Activated naive CD4-positive, alpha-beta T cell treated with anti-CD3 and anti-CD28 coated beads, Interleukin-2, amount 50 U/mL, for 24 hours (primary cell): ENCODE data around the gene SNX8.

Experiments used
- H3K27ac Mint-ChIP-seq: one replicate; pipeline ENCODE4 v1.8.0; 2021; ENCODE audit warnings: mild to moderate bottlenecking, mixed read lengths
- H3K27me3 Mint-ChIP-seq: one replicate; pipeline ENCODE4 v1.8.0; 2021; ENCODE audit warnings: mixed read lengths
- H3K36me3 Mint-ChIP-seq: one replicate; pipeline ENCODE4 v1.8.0; 2021; ENCODE audit warnings: mixed read lengths
- H3K4me1 Mint-ChIP-seq: one replicate; pipeline ENCODE4 v1.8.0; 2021; ENCODE audit warnings: mixed read lengths
- H3K4me3 Mint-ChIP-seq: one replicate; pipeline ENCODE4 v1.8.0; 2021; ENCODE audit warnings: mild to moderate bottlenecking, mixed read lengths
- H3K9me3 Mint-ChIP-seq: one replicate; pipeline ENCODE4 v1.8.0; 2021; ENCODE audit warnings: mixed read lengths

Gene SNX8

DNA sequence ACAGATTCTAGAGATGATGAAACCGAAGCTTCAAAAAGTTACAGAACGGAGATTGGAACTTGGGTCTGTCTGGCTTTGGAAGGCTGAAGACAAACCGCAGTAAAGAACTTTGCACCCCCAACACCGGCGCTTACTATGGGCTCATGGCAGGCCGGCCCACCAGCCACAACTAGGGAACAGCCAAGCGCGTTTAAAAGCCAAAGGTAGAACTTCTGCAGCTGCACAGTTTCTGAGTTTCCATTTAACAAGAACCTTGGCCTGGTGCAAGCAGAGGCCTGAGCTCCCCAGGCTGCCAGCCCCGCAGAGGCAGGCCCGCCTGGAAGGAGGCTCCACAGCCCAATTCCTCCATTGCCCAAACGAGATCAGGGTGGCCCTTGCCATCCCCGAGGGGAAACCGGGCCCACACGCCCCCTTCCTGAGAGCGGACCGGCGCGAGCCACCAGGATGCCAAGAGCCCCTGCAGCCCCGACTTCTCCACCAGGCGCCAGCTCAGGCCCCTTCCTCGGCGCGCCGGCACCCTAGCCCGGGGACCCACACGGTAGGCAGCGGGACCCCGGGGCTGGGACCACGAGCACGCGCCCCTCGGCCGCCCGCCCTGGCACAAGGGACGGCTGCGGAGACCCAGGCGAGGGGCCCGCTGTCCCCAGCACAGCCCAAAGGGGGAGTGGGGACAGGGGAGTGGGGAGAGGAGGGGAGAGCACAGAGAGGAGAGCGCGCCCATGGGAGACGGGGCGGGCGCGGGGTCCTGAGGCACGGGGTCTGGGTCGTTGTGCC, 82.1 kb downstream of the SNX8 start:
- Mint-ChIP-seq H3K27me3 (no peaks in the 10 kb centered on the region), H3K4me1 (peaks cover 34% of the 10 kb centered on the region), H3K4me3 (peak overlapping the region; percentile 92), H3K36me3 (peaks cover 2% of the 10 kb centered on the region), H3K9me3 (no peaks in the 10 kb centered on the region), H3K27ac (peak overlapping the region; percentile 72)

DNA sequence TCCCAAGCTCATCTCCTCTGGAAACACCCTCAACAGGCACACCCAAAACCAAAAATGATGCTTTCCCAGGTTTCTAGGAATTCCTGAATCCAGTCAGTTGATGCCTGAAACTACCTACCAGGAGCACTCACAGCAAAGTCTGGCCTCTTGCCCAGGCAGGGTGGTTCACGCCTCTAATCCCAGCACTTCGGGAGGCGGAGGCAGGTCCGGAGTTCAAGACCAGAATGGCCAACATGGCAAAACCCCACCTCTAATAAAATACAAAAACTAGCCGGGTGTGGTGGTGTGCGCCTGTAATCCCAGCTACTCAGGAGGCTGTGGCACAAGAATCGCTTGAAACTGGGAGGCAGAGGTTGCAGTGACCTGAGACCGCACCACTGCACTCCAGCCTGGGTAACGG, 83.4 kb downstream of the SNX8 start:
- H3K4me3 Mint-ChIP-seq: peak overlapping the region; percentile 26

GRCh38 chr7:2230226-2230625, 84.0 kb downstream of the SNX8 start:
- Mint-ChIP-seq H3K27me3 (no peaks in the 10 kb centered on the region), H3K9me3 (no peaks in the 10 kb centered on the region), H3K4me3 (peak overlapping the region; percentile 36), H3K36me3 (peaks cover 2% of the 10 kb centered on the region), H3K27ac (no peak overlapping the region), H3K4me1 (peaks cover 34% of the 10 kb centered on the region)

More for the DNA sequence above, 83.4 kb downstream of the SNX8 start:
- H3K27me3 Mint-ChIP-seq: no peaks in the 10 kb centered on the region
- H3K36me3 Mint-ChIP-seq: peaks cover 2% of the 10 kb centered on the region
- H3K27ac Mint-ChIP-seq: no peak overlapping the region
- peaks cover 34% of the 10 kb centered on the region for H3K4me1 Mint-ChIP-seq
- H3K9me3 Mint-ChIP-seq: no peaks in the 10 kb centered on the region

GRCh38 chr7:2229467-2229866, 84.8 kb downstream of the SNX8 start:
- Mint-ChIP-seq H3K36me3 (peaks cover 2% of the 10 kb centered on the region), H3K27me3 (no peaks in the 10 kb centered on the region), H3K27ac (no peak overlapping the region), H3K4me1 (peaks cover 34% of the 10 kb centered on the region), H3K9me3 (no peaks in the 10 kb centered on the region), H3K4me3 (peak overlapping the region; percentile 36)

GRCh38 chr7:2228921-2229320, 85.3 kb downstream of the SNX8 start:
- no peak overlapping the region for H3K4me3 Mint-ChIP-seq
- H3K27me3 Mint-ChIP-seq: no peaks in the 10 kb centered on the region
- H3K36me3 Mint-ChIP-seq: peaks cover 4% of the 10 kb centered on the region

DNA sequence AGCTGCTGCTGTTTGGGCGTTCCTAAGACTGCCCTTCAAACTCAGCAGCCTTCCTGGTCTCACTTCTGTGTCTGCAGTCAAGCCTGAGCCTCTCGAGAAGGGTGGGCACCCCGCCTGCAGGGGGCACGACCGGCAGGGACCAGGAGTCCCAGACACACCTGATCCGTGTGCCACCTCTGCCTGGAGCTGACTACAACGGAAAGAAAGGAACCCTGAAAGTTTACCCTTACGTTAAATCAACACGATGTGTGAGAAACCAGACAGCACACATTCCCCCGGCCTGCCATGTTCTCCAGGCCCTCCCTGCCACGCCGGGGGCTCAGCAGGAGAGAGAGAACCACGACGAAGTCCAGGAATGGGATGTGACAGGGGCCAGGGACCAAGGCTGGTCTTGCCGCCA, 86.5 kb downstream of the SNX8 start:
- Mint-ChIP-seq H3K27me3 (no peaks in the 10 kb centered on the region), H3K36me3 (peaks cover 4% of the 10 kb centered on the region), H3K9me3 (no peaks in the 10 kb centered on the region), H3K27ac (no peak overlapping the region), H3K4me3 (no peak overlapping the region), H3K4me1 (peaks cover 26% of the 10 kb centered on the region)

More at GRCh38 chr7:2228921-2229320, 85.3 kb downstream of the SNX8 start:
- Mint-ChIP-seq H3K27ac (no peak overlapping the region), H3K4me1 (peaks cover 33% of the 10 kb centered on the region), H3K9me3 (no peaks in the 10 kb centered on the region)

- Mint-ChIP-seq H3K27me3 (no peaks in the 10 kb centered on the region), H3K36me3 (peaks cover 4% of the 10 kb centered on the region)
Observed at GRCh38 chr7:2225830-2226229, 88.4 kb downstream of the SNX8 start.

DNA sequence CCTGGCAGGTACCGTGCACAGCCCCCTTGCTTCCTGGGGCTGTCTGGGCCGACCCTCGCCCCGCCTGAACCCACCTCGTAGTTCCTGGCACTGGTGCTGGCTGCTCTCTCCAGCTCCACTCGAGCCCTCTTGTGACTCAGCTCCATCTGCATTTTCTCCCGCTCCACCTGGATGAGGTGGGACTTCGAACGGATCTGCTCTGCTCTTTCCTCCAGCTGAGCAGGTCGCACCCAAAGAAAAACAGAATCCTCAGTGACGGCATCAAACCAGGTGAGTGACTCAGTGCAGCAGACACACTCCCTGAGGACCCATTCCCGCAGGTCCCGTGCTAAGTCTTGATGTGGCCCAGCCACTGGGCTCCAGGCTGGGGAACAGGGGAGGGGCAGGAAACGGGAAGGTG, 88.9 kb downstream of the SNX8 start:
- peaks cover 4% of the 10 kb centered on the region for H3K36me3 Mint-ChIP-seq
- no peaks in the 10 kb centered on the region for H3K27me3 Mint-ChIP-seq
- H3K27ac Mint-ChIP-seq: no peak overlapping the region
- no peak overlapping the region for H3K4me3 Mint-ChIP-seq
- H3K9me3 Mint-ChIP-seq: no peaks in the 10 kb centered on the region
- peaks cover 12% of the 10 kb centered on the region for H3K4me1 Mint-ChIP-seq

More at GRCh38 chr7:2225830-2226229, 88.4 kb downstream of the SNX8 start:
- Mint-ChIP-seq H3K4me1 (peaks cover 17% of the 10 kb centered on the region), H3K4me3 (no peak overlapping the region), H3K27ac (no peak overlapping the region), H3K9me3 (no peaks in the 10 kb centered on the region)

DNA sequence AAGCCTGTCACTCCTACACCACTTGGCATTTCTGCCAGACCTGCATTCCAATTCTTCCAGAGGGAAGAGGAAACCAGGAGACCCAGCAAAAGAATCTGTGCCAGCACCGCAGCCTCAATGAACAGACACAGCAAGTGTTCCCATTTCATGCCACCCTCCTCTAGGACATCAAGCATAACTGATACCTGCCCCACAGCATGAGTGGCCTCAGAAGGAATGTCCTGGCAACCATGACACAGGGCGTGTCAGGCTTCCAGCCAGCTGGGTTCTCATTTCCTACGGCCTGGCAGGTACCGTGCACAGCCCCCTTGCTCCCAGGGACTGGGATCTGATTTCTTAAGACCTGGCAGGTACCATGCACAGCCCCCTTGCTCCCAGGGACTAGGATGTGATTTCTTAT, 89.3 kb downstream of the SNX8 start:
- peaks cover 8% of the 10 kb centered on the region for H3K4me1 Mint-ChIP-seq

GRCh38 chr7:2224491-2224928, 89.7 kb downstream of the SNX8 start:
- H3K27me3 Mint-ChIP-seq: no peaks in the 10 kb centered on the region
- no peak overlapping the region for H3K27ac Mint-ChIP-seq
- no peaks in the 10 kb centered on the region for H3K9me3 Mint-ChIP-seq
- H3K4me1 Mint-ChIP-seq: peaks cover 4% of the 10 kb centered on the region
- peaks cover 3% of the 10 kb centered on the region for H3K36me3 Mint-ChIP-seq
- no peak overlapping the region for H3K4me3 Mint-ChIP-seq

More for the DNA sequence above, 89.3 kb downstream of the SNX8 start:
- Mint-ChIP-seq H3K27ac (no peak overlapping the region), H3K9me3 (no peaks in the 10 kb centered on the region), H3K27me3 (no peaks in the 10 kb centered on the region), H3K4me3 (no peak overlapping the region), H3K36me3 (peaks cover 3% of the 10 kb centered on the region)

DNA sequence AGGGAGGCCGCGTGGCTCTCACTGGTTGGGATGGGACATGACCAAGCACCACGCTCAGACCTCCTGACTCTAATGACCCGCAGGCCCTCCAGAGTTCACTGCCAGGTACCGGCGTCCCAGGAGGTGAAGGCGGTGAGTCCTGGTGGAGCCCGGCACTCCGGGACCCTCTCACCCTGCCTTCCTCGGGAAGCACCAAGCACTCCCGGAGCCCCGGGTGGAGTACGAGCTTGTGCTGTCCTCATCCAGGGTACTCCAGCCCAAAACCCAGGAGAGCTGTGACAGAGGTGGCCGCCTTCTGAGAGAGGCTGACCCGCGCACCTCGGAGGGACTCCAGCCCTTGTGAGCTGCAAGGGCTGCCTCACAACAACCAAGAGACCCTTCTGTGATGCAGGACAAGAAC, 90.9 kb downstream of the SNX8 start:
- no peak overlapping the region for H3K4me3 Mint-ChIP-seq
- peaks cover 3% of the 10 kb centered on the region for H3K36me3 Mint-ChIP-seq
- H3K27me3 Mint-ChIP-seq: no peaks in the 10 kb centered on the region
- H3K4me1 Mint-ChIP-seq: peaks cover 3% of the 10 kb centered on the region
- no peak overlapping the region for H3K27ac Mint-ChIP-seq
- no peaks in the 10 kb centered on the region for H3K9me3 Mint-ChIP-seq

DNA sequence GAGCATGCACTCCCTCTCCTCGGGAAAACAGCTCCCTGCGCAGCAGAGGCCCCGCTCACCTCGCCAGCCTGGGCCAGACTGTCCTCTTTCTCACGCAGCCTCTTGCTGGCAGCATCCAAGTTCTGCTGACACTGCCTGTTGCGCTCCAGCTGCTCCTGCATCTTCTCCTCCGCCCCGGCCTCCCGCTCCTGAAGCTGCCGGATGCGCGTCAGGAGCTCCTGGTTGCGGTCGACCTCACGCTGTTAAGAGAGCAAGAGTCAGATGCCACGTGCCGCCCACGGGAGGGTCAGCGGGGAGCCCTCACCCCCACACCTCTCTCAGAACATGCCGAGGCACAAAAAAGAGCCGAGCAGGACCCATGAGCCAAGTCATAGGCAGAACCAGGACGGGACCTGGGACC, 91.7 kb downstream of the SNX8 start:
- Mint-ChIP-seq H3K27ac (no peak overlapping the region), H3K27me3 (no peaks in the 10 kb centered on the region), H3K9me3 (no peaks in the 10 kb centered on the region), H3K36me3 (peaks cover 4% of the 10 kb centered on the region), H3K4me3 (no peak overlapping the region), H3K4me1 (peaks cover 3% of the 10 kb centered on the region)

GRCh38 chr7:2220954-2221353, 93.3 kb downstream of the SNX8 start:
- no peaks in the 10 kb centered on the region for H3K9me3 Mint-ChIP-seq
- no peak overlapping the region for H3K27ac Mint-ChIP-seq

GRCh38 chr7:2220506-2220905, 93.7 kb downstream of the SNX8 start:
- Mint-ChIP-seq H3K4me3 (no peak overlapping the region), H3K27me3 (no peaks in the 10 kb centered on the region), H3K27ac (no peak overlapping the region), H3K4me1 (peaks cover 3% of the 10 kb centered on the region), H3K9me3 (no peaks in the 10 kb centered on the region), H3K36me3 (peaks cover 4% of the 10 kb centered on the region)

More at GRCh38 chr7:2220954-2221353, 93.3 kb downstream of the SNX8 start:
- peaks cover 3% of the 10 kb centered on the region for H3K4me1 Mint-ChIP-seq
- no peak overlapping the region for H3K4me3 Mint-ChIP-seq
- H3K36me3 Mint-ChIP-seq: peaks cover 4% of the 10 kb centered on the region
- H3K27me3 Mint-ChIP-seq: no peaks in the 10 kb centered on the region

DNA sequence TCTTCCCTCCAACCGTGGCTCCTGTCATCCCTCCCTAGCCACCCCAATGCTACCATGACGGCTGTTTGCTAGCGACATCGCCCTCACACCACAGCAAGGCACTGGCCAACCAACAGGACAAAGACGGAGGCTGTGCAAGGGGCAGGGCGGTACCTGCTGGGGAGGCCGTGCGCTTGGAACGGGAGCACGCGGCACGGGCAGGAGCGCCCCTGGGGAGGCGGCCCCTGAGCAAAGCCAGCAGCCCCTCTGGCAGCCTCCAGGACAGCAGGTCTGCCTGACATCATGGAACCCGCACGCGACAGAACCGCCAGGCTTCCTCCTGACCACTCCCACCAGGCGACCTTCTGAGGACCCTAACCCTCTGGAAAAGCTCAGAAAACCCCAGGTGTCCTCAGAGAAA, 94.2 kb downstream of the SNX8 start:
- peaks cover 4% of the 10 kb centered on the region for H3K36me3 Mint-ChIP-seq
- H3K9me3 Mint-ChIP-seq: no peaks in the 10 kb centered on the region
- H3K27me3 Mint-ChIP-seq: no peaks in the 10 kb centered on the region
- no peak overlapping the region for H3K27ac Mint-ChIP-seq
- H3K4me1 Mint-ChIP-seq: peaks cover 3% of the 10 kb centered on the region
- H3K4me3 Mint-ChIP-seq: no peak overlapping the region

GRCh38 chr7:2219606-2220005, 94.6 kb downstream of the SNX8 start:
- peaks cover 3% of the 10 kb centered on the region for H3K4me1 Mint-ChIP-seq
- peaks cover 4% of the 10 kb centered on the region for H3K36me3 Mint-ChIP-seq
- no peak overlapping the region for H3K27ac Mint-ChIP-seq
- no peaks in the 10 kb centered on the region for H3K9me3 Mint-ChIP-seq
- no peaks in the 10 kb centered on the region for H3K27me3 Mint-ChIP-seq
- H3K4me3 Mint-ChIP-seq: no peak overlapping the region

GRCh38 chr7:2219136-2219535, 95.1 kb downstream of the SNX8 start:
- peaks cover 2% of the 10 kb centered on the region for H3K36me3 Mint-ChIP-seq
- H3K4me1 Mint-ChIP-seq: peaks cover under 1% of the 10 kb centered on the region
- H3K9me3 Mint-ChIP-seq: no peaks in the 10 kb centered on the region
- no peak overlapping the region for H3K4me3 Mint-ChIP-seq
- no peak overlapping the region for H3K27ac Mint-ChIP-seq
- H3K27me3 Mint-ChIP-seq: no peaks in the 10 kb centered on the region
